ENCODE data around the gene HDHD5. TPM values are rescaled to one million over a fixed set of nuclear protein-coding genes. Genes with fewer than 3 reads are reported as not detected.

The HDHD5 gene
- total RNA-seq, 1 experiment from 2014 or later: 68.4 TPM

GRCh38 chr22:17191163-17191784 is 32.2 kb upstream of the HDHD5 start:
- H3K36me3 Mint-ChIP-seq (ENCODE audit: insufficient read depth in 1 of 3, low read depth in 3 of 3): peaks cover 14 to 42% (median 37%) of the 10 kb centered on the region in 3 experiments
- no peak overlapping the region for H3K14ac ChIP-seq (ENCODE audit: insufficient read depth, low read length)
- no peak overlapping the region for H2BK120ac ChIP-seq (ENCODE audit: low read depth, low read length, poor library complexity, severe bottlenecking)
- H3K9me3 ChIP-seq (ENCODE audit: control insufficient read depth, low read depth, low read length): no peaks in the 10 kb centered on the region
- no peak overlapping the region for H3K27ac ChIP-seq (ENCODE audit: insufficient read length, low read depth, low read length)
- no peak overlapping the region for H4K8ac ChIP-seq (replicated peaks; ENCODE audit: insufficient read length, low read depth, low read length)
- H3K9me3 Mint-ChIP-seq: no peaks in the 10 kb centered on the region
- no peak for DNase-seq
- no peak overlapping the region for H3K18ac ChIP-seq (ENCODE audit: insufficient read length, low read depth, low read length)
- TF ChIP-seq, protein P1, sequence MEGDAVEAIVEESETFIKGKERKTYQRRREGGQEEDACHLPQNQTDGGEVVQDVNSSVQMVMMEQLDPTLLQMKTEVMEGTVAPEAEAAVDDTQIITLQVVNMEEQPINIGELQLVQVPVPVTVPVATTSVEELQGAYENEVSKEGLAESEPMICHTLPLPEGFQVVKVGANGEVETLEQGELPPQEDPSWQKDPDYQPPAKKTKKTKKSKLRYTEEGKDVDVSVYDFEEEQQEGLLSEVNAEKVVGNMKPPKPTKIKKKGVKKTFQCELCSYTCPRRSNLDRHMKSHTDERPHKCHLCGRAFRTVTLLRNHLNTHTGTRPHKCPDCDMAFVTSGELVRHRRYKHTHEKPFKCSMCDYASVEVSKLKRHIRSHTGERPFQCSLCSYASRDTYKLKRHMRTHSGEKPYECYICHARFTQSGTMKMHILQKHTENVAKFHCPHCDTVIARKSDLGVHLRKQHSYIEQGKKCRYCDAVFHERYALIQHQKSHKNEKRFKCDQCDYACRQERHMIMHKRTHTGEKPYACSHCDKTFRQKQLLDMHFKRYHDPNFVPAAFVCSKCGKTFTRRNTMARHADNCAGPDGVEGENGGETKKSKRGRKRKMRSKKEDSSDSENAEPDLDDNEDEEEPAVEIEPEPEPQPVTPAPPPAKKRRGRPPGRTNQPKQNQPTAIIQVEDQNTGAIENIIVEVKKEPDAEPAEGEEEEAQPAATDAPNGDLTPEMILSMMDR (conservative IDR thresholded peaks at IDR 0.05): no peak
- no CpG with 5 or more reads among the region's 12 CpGs for WGBS (ENCODE audit: extremely low coverage, insufficient read length, low lambda C conversion rate)
- H3K23me2 ChIP-seq (ENCODE audit: insufficient read length, low read depth, low read length, poor library complexity, severe bottlenecking): no peaks in the 10 kb centered on the region
- peak overlapping the region; percentile 10 to 90 (median 40); a peak in 2 of 7 replicates for H3K27ac Mint-ChIP-seq
- H3K27me3 ChIP-seq (ENCODE audit: insufficient read depth, low read length): no peaks in the 10 kb centered on the region
- H4K20me1 ChIP-seq (ENCODE audit: control insufficient read depth, insufficient read depth, insufficient read length): no peaks in the 10 kb centered on the region
- no peak overlapping the region for H2BK12ac ChIP-seq (ENCODE audit: insufficient read length, low read depth, low read length)
- peaks cover 16 to 17% of the 10 kb centered on the region in 2 experiments for H3K4me1 Mint-ChIP-seq
- H3K27me3 Mint-ChIP-seq (ENCODE audit: low read depth): no peaks in the 10 kb centered on the region
- H3T11ph ChIP-seq (ENCODE audit: low read length): no peak overlapping the region
- H2AFZ ChIP-seq (ENCODE audit: low read length): no peak overlapping the region
- H4K5ac ChIP-seq (ENCODE audit: insufficient read length, low read depth, low read length): no peak overlapping the region
- no peak overlapping the region for H4K91ac ChIP-seq (ENCODE audit: insufficient read length, low read depth, low read length)
- no peaks in the 10 kb centered on the region for H3K79me1 ChIP-seq (ENCODE audit: insufficient read depth, low read depth, low read length, poor library complexity, severe bottlenecking)
- no peak overlapping the region for H2BK15ac ChIP-seq (ENCODE audit: low read depth, low read length)
- no peaks in the 10 kb centered on the region for H3K79me2 ChIP-seq (ENCODE audit: insufficient read depth, low read length)
- H3K4me3 Mint-ChIP-seq: no peak overlapping the region
- no peaks in the 10 kb centered on the region; the same call in 1 of the 2 replicates for H3K4me1 ChIP-seq (ENCODE audit: insufficient read depth, low read length)
- no peak overlapping the region for H3K4ac ChIP-seq (ENCODE audit: low read depth, low read length)
- H3K23ac ChIP-seq (ENCODE audit: insufficient read length, low read depth, low read length): no peak overlapping the region
- H3K56ac ChIP-seq (ENCODE audit: insufficient read length, low read depth, low read length): no peak overlapping the region
- no peak overlapping the region for H3K4me2 ChIP-seq (ENCODE audit: insufficient read depth, insufficient read length, low read length)
- no peak overlapping the region for H3K9ac ChIP-seq (ENCODE audit: extremely low read depth, insufficient read length, low read length)
- H2BK5ac ChIP-seq (ENCODE audit: insufficient read length, low read length): no peak overlapping the region
- H2AK5ac ChIP-seq (ENCODE audit: insufficient read length, low read length): no peak overlapping the region
- no peak overlapping the region for H2BK20ac ChIP-seq (ENCODE audit: low read depth, low read length, poor library complexity, severe bottlenecking)
